Stimulated activated CD4-positive, alpha-beta T cell treated with anti-CD3 and anti-CD28 coated beads, Interleukin-4, amount 100 ng/mL, for 1 hour (primary cell): ENCODE data around the gene LIPI.
"Not testable (repeated sequence)": the region's sequence is repeated elsewhere in the genome, so short reads cannot be mapped to it uniquely, and the experiment has no call there.

Source experiments
- DNase-seq: peaks from one replicate; pipeline ENCODE4 v3.0.0-alpha.2; 2020

Gene LIPI

DNA sequence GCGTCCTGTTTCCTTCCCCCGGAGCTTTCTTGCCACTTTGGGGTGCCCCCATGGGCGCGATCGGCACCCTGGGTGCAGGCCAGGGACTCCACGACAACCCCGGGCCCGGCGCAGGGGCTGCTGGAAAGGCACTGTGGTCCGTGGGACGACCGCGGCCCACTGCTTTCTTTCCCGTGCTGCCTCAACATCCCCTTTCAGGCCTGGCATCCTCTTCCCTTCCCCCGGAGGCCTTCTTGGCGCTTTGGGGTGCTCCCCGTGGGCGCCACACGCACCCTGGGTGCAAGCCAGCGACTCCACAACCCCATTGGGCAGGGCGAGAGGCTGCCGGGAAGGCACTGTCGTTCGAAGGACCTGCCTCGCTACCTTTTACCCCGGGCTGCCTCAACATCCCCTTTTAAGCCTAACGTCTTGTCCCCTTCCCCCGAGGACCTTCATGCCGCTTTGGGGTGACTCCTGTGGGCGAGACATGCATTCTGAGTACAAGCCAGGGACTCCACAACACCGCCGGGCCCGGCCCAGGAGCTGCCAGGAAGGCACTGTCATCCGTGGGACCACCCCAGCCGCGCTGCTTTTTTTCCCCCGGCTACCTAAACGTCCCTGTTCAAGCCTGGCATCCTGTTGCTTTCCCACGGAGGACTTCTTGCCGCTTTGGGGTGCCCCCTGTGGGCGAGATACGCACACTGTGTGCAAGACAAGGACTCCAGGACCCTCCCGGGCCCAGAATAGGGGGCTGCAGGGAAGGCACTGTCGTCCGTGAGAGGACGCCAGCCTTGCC lies 137.8 kb downstream of the LIPI start:
- DNase-seq: no peak

GRCh38 chr21:14071902-14072734 lies 138.6 kb downstream of the LIPI start:
- no peak for DNase-seq

GRCh38 chr21:14070968-14071367 lies 139.8 kb downstream of the LIPI start:
- DNase-seq: no peak

GRCh38 chr21:14070049-14070893 lies 140.5 kb downstream of the LIPI start:
- no peak for DNase-seq

DNA sequence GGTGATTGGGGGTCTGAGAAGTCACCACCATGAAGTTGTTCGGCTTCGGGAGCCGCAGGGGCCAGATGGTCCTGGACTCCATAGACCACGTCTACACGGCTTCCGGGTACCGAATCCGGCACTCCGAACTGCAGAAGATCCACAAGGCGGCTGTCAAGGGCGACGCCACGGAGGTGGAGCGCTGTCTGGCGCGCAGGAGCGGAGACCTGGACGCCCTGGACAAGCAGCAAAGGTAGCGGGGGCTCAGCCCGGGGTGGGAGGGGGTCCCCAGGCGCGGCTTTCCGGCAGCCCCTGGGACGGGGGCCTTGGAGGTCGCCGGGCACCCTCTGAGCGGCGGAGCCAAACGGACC lies 146.5 kb downstream of the LIPI start:
- no peak for DNase-seq

- DNase-seq: not testable (repeated sequence)
Observed at GRCh38 chr21:14063620-14064295, 147.0 kb downstream of the LIPI start.

- DNase-seq: not testable (repeated sequence)
Observed at GRCh38 chr21:14062684-14063083, 148.1 kb downstream of the LIPI start.

- DNase-seq: not testable (repeated sequence)
Observed at GRCh38 chr21:14061820-14062219, 148.9 kb downstream of the LIPI start.

DNA sequence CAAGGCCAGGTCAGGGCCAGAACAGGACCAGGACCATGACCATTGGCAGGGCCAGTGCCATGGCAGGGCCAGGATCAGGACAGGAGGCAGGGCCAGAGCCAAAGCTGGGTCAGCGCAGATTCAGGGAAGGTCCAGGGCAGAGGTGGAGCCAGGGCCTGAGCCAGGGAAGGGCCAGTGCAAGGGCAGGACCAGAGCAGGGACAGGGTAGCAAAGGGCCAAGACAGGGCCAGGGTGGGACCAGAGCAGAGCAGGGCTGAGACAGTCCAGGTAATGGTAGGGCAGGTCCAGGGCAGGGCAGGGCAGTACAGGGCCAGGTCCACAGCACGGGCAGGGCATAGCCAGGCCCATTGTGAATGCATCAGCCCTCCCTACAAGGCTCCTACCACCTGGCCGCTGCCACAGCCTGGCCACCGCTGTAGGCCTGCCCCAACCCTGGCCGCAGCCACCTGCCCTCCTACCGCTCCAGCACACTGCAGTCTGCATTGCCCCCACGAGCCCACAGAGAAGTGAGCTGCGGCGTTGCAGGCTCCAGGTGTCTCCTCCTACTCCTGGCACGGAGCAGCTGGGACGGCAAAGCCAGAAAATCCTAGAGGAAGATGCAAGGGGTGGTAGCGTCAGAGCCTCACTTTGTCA lies 151.6 kb downstream of the LIPI start:
- not testable (repeated sequence) for DNase-seq
